ENCODE measurements around the gene ZDHHC19. TPM values are rescaled to one million over a fixed set of nuclear protein-coding genes. Genes with fewer than 3 reads are reported as not detected.

Gene ZDHHC19
- total RNA-seq, 2 experiments from 2014 or later, result not detected

- TF ChIP-seq CTCF (IDR thresholded peaks at IDR 0.05), result no peak
- Mint-ChIP-seq H3K4me3 (no peak overlapping the region), H3K27ac (peak overlapping the region; percentile 76), H3K9me3 (no peaks in the 10 kb centered on the region), H3K27me3 (no peaks in the 10 kb centered on the region), H3K4me1 (ENCODE audit: low read depth) (peaks cover 17% of the 10 kb centered on the region), H3K36me3 (ENCODE audit: low read depth) (no peaks in the 10 kb centered on the region)
- no peak for DNase-seq
- intact Hi-C loops (cut with micrococcal nuclease), result no loop called here
- CTCF ChIA-PET, result interaction anchor here (2.0 kb wide), 1 partner anchor 197 kb away, joined by 5 read pairs; no protein-coding TSS in a partner anchor
- POLR2A ChIA-PET, result interaction anchor here (0.9 kb wide), 1 partner anchor 147 kb away, joined by 3 read pairs; no protein-coding TSS in a partner anchor
- ATAC-seq, result no peak
Measured at GRCh38 chr3:196219970-196220311, 8.7 kb upstream of the ZDHHC19 start.

- intact Hi-C loops (cut with micrococcal nuclease), result no loop called here
- no peaks in the 10 kb centered on the region for H3K36me3 Mint-ChIP-seq (ENCODE audit: low read depth)
- peak overlapping the region; percentile 57 for H3K4me3 Mint-ChIP-seq
- peak; percentile 88 for DNase-seq
- H3K27me3 Mint-ChIP-seq, result no peaks in the 10 kb centered on the region
- no peak for TF ChIP-seq CTCF (IDR thresholded peaks at IDR 0.05)
- peak overlapping the region; percentile 76 for H3K27ac Mint-ChIP-seq
- ATAC-seq, result peak; percentile 97
- no peaks in the 10 kb centered on the region for H3K9me3 Mint-ChIP-seq
- ChIA-PET POLR2A (interaction anchor here (0.7 to 1.1 kb wide), 6 partner anchors 8 to 785 kb away, joined by 3 to 4 read pairs (median 3); no protein-coding TSS in a partner anchor), CTCF (interaction anchor here (0.6 to 2.3 kb wide), 6 partner anchors 12 to 532 kb away, joined by 3 to 8 read pairs (median 3); no protein-coding TSS in a partner anchor)
- peaks cover 17% of the 10 kb centered on the region for H3K4me1 Mint-ChIP-seq (ENCODE audit: low read depth)
Measured at GRCh38 chr3:196219194-196219969, 8.2 kb upstream of the ZDHHC19 start.

DNA sequence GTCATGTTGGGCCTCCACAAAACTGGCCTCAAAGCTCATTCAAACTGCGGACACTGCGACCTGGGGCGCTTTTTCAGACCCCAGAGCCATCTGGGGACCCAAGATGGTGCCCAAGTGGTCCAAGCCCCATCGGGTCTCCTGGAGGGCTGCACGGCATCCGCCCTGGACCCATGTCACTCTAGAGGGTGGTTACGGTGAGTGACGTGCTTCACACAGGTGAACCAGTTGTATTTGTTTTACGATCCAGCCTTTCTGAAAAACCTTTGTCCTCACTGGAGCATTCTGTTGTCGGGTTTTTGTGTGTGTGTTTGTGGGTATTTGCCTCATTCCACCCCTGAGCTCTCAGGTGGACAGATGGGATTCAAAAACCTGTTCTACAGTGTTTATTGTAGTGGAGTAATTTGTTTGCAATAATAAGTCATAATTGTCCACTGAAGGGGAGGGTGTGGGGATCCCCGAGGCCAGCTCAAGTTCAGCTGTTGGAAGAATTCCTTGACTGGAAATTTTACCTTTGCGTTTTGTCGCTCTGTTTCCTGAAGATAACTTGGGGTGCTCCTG is 7.0 kb upstream of the ZDHHC19 start:
- no peaks in the 10 kb centered on the region for H3K9me3 Mint-ChIP-seq
- H3K27me3 Mint-ChIP-seq, result no peaks in the 10 kb centered on the region
- no peak for DNase-seq
- no peak for TF ChIP-seq CTCF (IDR thresholded peaks at IDR 0.05)
- peak overlapping the region; percentile 57 for H3K4me3 Mint-ChIP-seq
- ChIA-PET POLR2A (interaction anchor here (1.1 to 1.2 kb wide), 2 partner anchors 23 to 148 kb away, joined by 3 to 4 read pairs; no protein-coding TSS in a partner anchor), CTCF (interaction anchor here (1.0 to 2.3 kb wide), 3 partner anchors 12 to 195 kb away, joined by 3 to 8 read pairs (median 5); no protein-coding TSS in a partner anchor)
- H3K27ac Mint-ChIP-seq, result no peak overlapping the region
- peaks cover 17% of the 10 kb centered on the region for H3K4me1 Mint-ChIP-seq (ENCODE audit: low read depth)
- no peaks in the 10 kb centered on the region for H3K36me3 Mint-ChIP-seq (ENCODE audit: low read depth)
- intact Hi-C loops (cut with micrococcal nuclease), result no loop called here
- no peak for ATAC-seq

DNA sequence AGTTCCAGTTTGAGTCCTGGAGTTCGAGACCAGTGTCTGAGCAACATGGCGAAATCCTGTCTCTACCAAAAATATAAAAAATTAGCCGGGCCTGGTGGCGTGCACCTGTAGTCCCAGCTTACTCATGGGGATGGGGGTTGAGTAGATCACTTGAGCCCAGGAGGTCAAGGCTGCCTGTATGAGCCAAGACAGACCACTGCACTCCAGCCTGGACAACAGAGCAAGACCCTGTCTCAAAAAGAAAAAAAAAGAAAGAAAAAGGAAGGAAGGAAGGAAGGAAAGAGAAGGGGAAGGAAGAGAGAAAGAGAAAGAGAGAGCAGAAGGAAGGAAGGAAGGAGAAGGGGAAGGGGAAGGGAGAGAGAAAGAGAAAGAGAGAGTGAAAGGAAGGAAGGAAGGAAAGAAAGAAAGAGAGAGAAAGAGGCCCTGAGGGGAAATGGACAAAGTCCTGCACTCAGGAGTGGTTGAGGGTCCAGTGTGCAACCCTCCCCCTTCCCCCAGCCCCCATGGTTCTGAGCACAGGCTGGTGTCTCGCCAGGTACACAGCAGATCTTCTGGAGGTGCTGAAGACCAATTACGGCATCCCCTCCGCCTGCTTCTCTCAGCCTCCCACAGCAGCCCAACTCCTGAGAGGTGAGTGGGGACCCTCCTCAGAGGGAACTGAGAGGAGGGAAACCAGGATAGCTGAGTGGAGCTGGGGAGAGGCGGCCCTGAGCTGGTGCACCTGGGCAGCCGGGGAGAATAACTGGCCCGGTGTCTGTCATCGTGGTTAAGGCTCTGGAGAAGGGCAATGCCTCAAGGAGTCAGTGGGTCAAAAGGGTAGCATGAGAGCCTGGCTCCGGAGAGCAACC is 6.3 kb upstream of the ZDHHC19 start:
- DNase-seq, result no peak
- intact Hi-C loops (cut with micrococcal nuclease), result no loop called here

More for the DNA sequence above, 6.3 kb upstream of the ZDHHC19 start:
- Mint-ChIP-seq H3K4me3 (peak overlapping the region; percentile 10), H3K27ac (peak overlapping the region; percentile 46), H3K27me3 (no peaks in the 10 kb centered on the region), H3K4me1 (ENCODE audit: low read depth) (peaks cover 17% of the 10 kb centered on the region), H3K9me3 (no peaks in the 10 kb centered on the region), H3K36me3 (ENCODE audit: low read depth) (no peaks in the 10 kb centered on the region)
- CTCF ChIA-PET, result interaction anchor here (2.0 to 2.3 kb wide), 2 partner anchors 144 to 194 kb away, joined by 5 to 8 read pairs; no protein-coding TSS in a partner anchor
- ATAC-seq, result no peak
- POLR2A ChIA-PET, result interaction anchor here (1.2 kb wide), 1 partner anchor 147 kb away, joined by 4 read pairs; no protein-coding TSS in a partner anchor
- TF ChIP-seq CTCF (IDR thresholded peaks at IDR 0.05), result no peak

All from activated CD8-positive, alpha-beta T cell treated with anti-CD3 and anti-CD28 coated beads for 36 hours (primary cell).